A673 (cell line): ENCODE measurements around the gene UPK3BL2. TPM values are rescaled to one million over a fixed set of nuclear protein-coding genes. Genes with fewer than 3 reads are reported as not detected.
"Not testable (repeated sequence)": the region's sequence is repeated elsewhere in the genome, so short reads cannot be mapped to it uniquely, and the experiment has no call there.

Source experiments
- BruUV-seq: library from RNA; stranded (reverse); fragments of 400-500 nt; replicated peaks from 2 replicates; lab custom pipeline; 2021; lab: Mats Ljungman, UMichigan
- CTCF ChIA-PET: fragments of 300-600 bp; sonication (Branson Sonifier 250); formaldehyde crosslinking; loops from one replicate; lab custom pipeline; 2022; ENCODE audit warnings: antibody characterized with exemption; lab: Charles Lee
- POLR2A ChIA-PET: fragments of 300-600 bp; sonication (Branson Sonifier 250); formaldehyde crosslinking; loops from one replicate; lab custom pipeline; 2022; ENCODE audit warnings: antibody characterized with exemption; ENCODE audit not compliant: low non-redundant PET; lab: Charles Lee
- DNase-seq: peaks from one replicate; pipeline ENCODE4 v3.0.0-alpha.2; 2015; ENCODE audit warnings: low spot score
- H3K27ac ChIP-seq: fragments of 200-600 bp; sonication (generic); 2 replicates; pipeline ENCODE4 v1.5.1; 2016; ENCODE audit warnings: mixed run types, low read depth, mild to moderate bottlenecking, mixed read lengths, antibody characterized with exemption, low read length; ENCODE audit not compliant: poor library complexity, severe bottlenecking
- H3K27me3 ChIP-seq: fragments of 200-600 bp; sonication (generic); replicated peaks from 2 replicates; pipeline ENCODE4 v1.6.1; 2017; ENCODE audit warnings: mixed run types, low read depth, mild to moderate bottlenecking, mixed read lengths, antibody characterized with exemption, low read length; ENCODE audit not compliant: insufficient read depth, poor library complexity
- H3K36me3 ChIP-seq: fragments of 200-600 bp; sonication (generic); 2 replicates; pipeline ENCODE4 v1.6.1; 2016; ENCODE audit warnings: mixed run types, mild to moderate bottlenecking, mixed read lengths, antibody characterized with exemption, low read length; ENCODE audit not compliant: insufficient read depth, poor library complexity, severe bottlenecking
- H3K4me1 ChIP-seq: fragments of 200-600 bp; sonication (generic); 2 replicates; pipeline ENCODE4 v1.6.1; 2017; ENCODE audit warnings: mixed run types, mild to moderate bottlenecking, mixed read lengths, antibody characterized with exemption, low read length; ENCODE audit not compliant: insufficient read depth, poor library complexity, severe bottlenecking
- H3K4me3 ChIP-seq: fragments of 200-600 bp; sonication (generic); 2 replicates; pipeline ENCODE4 v1.5.1; 2016; ENCODE audit warnings: low read depth, mixed run types, mild to moderate bottlenecking, mixed read lengths, low read length; ENCODE audit not compliant: poor library complexity, severe bottlenecking
- H3K9me3 ChIP-seq: fragments of 200-600 bp; sonication (generic); 2 replicates; pipeline ENCODE4 v1.6.1; 2016; ENCODE audit warnings: mixed run types, low read depth, mild to moderate bottlenecking, mixed read lengths, antibody characterized with exemption, low read length; ENCODE audit not compliant: poor library complexity, severe bottlenecking
- intact Hi-C: fragments of 100-400 bp; cut with micrococcal nuclease; formaldehyde crosslinking; loops from one replicate; pipeline ENCODE4 v1.10.0; 2022; ENCODE audit not compliant: unreplicated experiment
- total RNA-seq: library from RNA; stranded (reverse); gene quantifications from 2 replicates; pipeline ENCODE4 v1.2.3, GENCODE V29; 2021

The UPK3BL2 gene
- total RNA-seq, 1 experiment from 2014 or later: 4.3 TPM

DNA sequence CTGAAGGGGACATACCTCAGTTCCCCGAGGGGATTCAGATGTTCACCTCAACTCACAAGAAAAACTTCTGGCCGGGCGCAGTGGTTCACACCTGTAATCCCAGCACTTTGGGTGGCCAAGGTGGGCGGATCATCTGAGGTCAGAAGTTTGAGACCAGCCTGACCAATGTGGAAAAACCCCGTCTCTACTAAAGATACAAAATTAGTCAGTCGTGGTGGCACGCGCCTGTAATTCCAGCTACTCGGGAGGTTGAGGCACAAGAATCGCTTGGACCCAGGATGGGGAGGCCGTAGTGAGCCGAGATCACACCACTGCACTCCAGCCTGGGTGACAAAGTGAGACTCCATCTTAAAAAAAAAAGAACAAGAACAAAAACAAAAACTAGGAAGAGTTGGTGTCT lies 1.8 kb upstream of the UPK3BL2 start:
- H3K4me3 ChIP-seq, H3K9me3 ChIP-seq, intact Hi-C loops, H3K4me1 ChIP-seq, POLR2A ChIA-PET, CTCF ChIA-PET, H3K36me3 ChIP-seq, BruUV-seq, H3K27ac ChIP-seq, DNase-seq, H3K27me3 ChIP-seq: not testable (repeated sequence)

DNA sequence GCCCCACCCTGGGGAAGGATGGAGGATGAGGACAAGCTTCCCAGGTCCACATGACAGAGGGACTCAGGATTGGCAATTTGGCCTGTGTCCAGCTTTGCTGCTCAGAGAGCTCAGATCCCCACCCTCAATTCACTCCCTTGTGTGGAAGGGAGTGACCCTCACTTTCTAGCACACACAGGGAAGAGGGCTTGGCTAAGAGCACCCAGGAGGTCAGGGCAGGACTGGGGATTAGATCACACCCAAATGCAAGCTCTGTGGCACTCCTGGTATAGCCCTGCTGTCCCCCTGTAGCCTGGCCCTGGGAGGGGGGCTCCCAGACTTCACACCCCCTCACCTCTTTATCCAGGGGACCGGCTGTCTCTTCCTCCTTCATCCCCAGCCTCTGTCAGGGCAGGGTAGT lies 876 bp upstream of the UPK3BL2 start:
- POLR2A ChIA-PET, intact Hi-C loops, BruUV-seq, H3K4me3 ChIP-seq, H3K27ac ChIP-seq, DNase-seq, H3K9me3 ChIP-seq, CTCF ChIA-PET, H3K27me3 ChIP-seq, H3K36me3 ChIP-seq, H3K4me1 ChIP-seq: not testable (repeated sequence)

DNA sequence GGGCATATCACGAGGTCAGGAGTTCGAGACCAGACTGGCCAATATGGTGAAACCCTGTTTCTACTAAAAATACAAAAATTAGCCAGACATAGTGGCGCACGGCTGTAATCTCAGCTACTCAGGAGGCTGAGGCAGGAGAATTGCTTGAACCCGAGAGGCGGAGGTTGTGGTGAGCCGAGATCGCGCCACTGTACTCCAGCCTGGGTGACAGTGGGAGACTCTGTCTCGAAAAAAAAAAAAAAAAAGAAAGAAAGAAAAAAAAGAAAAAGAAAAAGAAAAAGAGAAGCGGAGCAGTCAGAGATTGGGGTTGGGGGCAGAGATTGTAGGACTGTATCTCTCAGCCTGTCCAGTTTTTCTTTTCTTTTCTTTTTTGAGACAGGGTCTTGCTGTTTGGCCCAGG lies 725 bp downstream of the UPK3BL2 start:
- H3K27me3 ChIP-seq, CTCF ChIA-PET, H3K36me3 ChIP-seq, intact Hi-C loops, H3K4me1 ChIP-seq, H3K9me3 ChIP-seq, H3K27ac ChIP-seq, H3K4me3 ChIP-seq, BruUV-seq, POLR2A ChIA-PET, DNase-seq: not testable (repeated sequence)

DNA sequence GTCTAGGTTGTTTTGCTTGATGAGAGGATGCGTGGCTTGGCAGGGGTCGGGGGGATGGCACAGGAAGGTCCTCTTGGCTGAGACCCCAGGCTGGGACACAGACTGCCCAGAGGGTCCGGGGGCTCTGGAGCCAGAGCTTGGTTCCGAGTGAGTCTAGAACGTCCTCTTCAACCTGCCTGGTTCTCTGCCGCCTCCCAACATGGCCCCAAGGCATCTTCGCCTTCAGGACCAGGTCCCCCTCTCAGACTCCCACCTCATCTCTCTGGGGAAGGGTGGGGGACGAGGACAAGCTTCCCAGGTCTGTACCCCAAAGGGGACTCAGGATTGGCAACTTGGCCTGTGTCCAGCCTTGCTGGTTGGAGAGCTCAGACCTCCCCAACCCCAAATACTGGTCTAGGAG lies 1.4 kb downstream of the UPK3BL2 start:
- CTCF ChIA-PET, H3K4me1 ChIP-seq, DNase-seq, H3K36me3 ChIP-seq, H3K27ac ChIP-seq, H3K4me3 ChIP-seq, intact Hi-C loops, BruUV-seq, H3K27me3 ChIP-seq, POLR2A ChIA-PET, H3K9me3 ChIP-seq: not testable (repeated sequence)

DNA sequence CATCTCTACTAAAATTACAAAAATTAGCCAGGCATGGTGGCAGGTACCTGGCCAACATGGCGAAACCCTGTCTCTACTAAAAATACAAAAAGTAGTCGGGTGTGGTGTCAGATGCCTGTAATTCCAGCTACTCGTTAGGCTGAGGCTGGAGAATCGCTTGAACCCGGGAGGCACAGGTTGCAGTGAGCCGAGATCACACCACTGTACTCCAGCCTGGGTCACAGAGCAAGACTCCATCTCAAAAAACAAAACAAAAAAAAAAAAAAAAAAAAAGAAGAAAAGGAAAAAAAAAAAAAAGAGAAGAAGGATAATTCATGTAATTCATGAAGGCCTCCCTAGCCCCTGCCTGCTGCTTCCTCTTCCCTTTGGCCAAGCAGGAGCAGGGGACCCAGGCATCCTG lies 2.9 kb downstream of the UPK3BL2 start:
- H3K9me3 ChIP-seq, DNase-seq, H3K36me3 ChIP-seq, H3K27me3 ChIP-seq, H3K27ac ChIP-seq, H3K4me1 ChIP-seq, H3K4me3 ChIP-seq, BruUV-seq, POLR2A ChIA-PET, CTCF ChIA-PET, intact Hi-C loops: not testable (repeated sequence)

DNA sequence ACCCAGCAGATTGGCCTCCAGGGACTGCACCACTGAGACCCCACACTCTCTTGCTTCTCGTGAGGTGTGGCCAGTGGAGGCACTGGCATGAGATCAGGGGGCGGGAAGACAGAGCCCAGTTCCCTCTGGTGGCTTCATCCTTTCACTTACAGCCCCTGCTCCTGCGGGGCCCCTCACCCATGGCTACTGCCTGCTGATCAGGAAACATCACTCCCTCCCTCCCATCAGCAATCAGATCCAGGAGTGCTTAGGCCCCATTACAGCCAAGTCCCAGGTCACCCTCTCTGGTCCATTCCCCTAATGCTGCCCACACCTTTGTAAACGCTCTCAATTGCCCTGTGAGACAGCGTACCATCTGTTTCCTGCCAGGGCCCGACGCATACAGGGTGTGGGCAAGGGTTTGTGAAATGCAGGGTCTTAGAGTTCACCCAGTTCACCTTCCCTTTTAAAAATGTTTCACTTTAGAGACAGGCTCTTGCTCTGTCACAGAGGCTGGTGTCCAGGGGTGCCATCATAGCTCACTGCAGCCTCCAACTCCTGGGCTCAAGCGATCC lies 8.4 kb downstream of the UPK3BL2 start:
- H3K4me3 ChIP-seq, H3K9me3 ChIP-seq, H3K4me1 ChIP-seq, DNase-seq, H3K36me3 ChIP-seq, intact Hi-C loops, CTCF ChIA-PET, H3K27me3 ChIP-seq, BruUV-seq, POLR2A ChIA-PET, H3K27ac ChIP-seq: not testable (repeated sequence)

DNA sequence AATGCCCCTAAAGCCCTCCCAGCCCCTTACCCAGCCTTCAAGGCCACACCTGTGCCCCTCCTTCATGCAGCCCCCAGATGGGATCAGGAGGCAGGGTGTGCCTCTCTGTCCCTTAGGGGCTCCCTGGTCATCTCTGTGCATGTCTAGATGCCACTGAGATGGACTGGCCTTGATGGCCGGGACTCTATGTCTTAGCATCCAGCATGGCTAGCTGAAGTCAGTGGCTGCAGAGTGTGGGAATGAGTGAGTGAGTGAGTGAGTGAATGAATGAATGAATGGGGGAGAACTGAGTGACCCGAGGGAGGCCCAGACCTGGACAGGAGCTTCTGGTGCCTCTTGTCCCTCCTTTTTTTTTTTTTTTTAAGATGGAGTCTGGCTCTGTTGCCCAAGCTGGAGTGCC lies 11.4 kb downstream of the UPK3BL2 start:
- H3K27me3 ChIP-seq, H3K9me3 ChIP-seq, H3K4me3 ChIP-seq, POLR2A ChIA-PET, H3K36me3 ChIP-seq, CTCF ChIA-PET, intact Hi-C loops, BruUV-seq, H3K4me1 ChIP-seq, DNase-seq, H3K27ac ChIP-seq: not testable (repeated sequence)

DNA sequence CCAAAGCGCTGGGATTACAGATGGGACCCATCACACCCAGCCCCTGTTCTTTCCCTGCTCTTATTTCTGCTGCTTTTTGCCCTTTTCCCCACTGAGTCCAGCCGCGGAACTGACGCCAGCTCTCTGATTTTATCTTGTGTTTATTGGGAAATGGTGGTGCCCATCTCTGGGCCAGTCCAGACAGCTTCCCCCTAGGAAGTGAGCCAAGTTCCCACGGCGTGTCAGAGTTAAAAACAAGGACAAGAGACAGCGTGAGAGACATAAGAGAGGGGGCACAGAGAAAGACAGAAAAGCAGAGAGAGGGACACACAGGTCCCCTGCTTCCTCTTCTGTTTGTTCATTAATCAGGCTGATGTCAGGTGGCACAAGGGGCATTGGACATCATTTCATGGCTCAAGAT lies 11.9 kb downstream of the UPK3BL2 start:
- H3K4me3 ChIP-seq, H3K36me3 ChIP-seq, POLR2A ChIA-PET, DNase-seq, BruUV-seq, H3K27me3 ChIP-seq, H3K9me3 ChIP-seq, H3K27ac ChIP-seq, CTCF ChIA-PET, intact Hi-C loops, H3K4me1 ChIP-seq: not testable (repeated sequence)
